Sigmoid colon (tissue), 3 donors: ENCODE measurements around the gene ATP2A2.

Experiments
- CTCF ChIP-seq, 4 experiments: fragments of 450-650 bp in 3 of 4; fragments of 200-600 bp in 1 of 4; IDR thresholded peaks; one replicate each; pipeline ENCODE4 v1.5.1; 2016 to 2019; ENCODE audit warnings: antibody characterized with exemption in 4 of 4, mild to moderate bottlenecking in 3 of 4, moderate library complexity in 2 of 4
- POLR2A ChIP-seq, 2 donors: fragments of 450-650 bp; IDR thresholded peaks; one replicate each; pipeline ENCODE4 v1.6.1; 2016; ENCODE audit warnings: antibody characterized with exemption in 2 of 2, mild to moderate bottlenecking in 2 of 2, moderate library complexity in 2 of 2

DNA sequence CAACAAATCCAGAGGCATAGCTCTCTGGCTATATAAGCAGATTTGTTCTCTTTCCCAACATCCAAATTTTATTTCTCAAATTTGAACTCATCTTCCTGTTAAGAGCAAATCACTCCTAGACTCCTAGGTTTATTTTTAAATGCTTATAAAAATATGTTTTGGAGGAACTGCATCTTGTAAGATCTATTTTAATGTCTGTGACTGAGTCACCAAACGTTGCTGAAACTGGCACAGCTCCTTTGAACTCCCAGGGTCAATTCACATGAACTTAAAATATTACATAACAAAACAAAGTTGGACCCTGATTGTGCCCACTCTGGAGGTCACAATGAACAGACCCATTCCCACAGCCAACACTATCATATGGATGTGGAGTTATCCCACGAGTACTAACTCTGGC, 98.6 kb downstream of the ATP2A2 start:
- no peak for TF ChIP-seq CTCF (IDR thresholded peaks at IDR 0.05)
- TF ChIP-seq POLR2A (IDR thresholded peaks at IDR 0.05), result no peak
